ENCODE results near the gene GGTLC1.
"Not testable (repeated sequence)": the region's sequence is repeated elsewhere in the genome, so short reads cannot be mapped to it uniquely, and the experiment has no call there.

GGTLC1 gene

DNA sequence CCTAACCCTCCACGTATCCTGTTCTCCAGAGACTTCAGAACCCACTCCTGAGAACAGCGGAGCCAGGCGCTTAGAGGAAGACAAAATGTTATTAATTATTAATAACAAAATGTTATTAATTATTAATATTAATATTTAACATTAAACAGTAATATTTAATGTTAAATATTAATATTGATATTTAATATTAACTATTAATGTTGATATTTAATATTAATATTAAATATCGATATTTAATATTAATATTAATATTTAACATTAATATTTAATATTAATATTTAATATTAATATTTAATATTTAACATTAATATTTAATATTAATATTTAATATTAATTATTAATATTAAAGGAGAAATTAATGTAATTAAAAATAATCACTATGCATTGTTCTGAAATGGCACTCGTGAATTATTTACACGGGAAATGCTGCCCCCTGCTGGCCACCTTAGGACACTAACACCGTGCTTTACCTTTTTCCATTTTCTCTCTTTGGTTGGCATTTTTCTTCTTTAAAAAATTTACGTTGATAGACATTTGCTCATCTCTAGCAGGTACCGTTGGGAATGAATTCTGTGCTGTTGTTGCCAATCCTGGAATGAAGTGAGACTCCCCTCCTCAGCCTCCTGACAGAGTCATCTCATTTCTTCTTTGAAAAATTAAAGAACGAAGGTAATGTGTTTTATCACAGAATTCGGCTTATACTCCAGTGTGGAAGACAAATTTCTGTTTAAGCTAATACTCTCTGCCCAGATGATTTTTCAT lies 7.5 kb upstream of the GGTLC1 start:
- H3K4me3 ChIP-seq (ENCODE audit: low read depth, low read length): no peak overlapping the region
- TF ChIP-seq, protein P1, sequence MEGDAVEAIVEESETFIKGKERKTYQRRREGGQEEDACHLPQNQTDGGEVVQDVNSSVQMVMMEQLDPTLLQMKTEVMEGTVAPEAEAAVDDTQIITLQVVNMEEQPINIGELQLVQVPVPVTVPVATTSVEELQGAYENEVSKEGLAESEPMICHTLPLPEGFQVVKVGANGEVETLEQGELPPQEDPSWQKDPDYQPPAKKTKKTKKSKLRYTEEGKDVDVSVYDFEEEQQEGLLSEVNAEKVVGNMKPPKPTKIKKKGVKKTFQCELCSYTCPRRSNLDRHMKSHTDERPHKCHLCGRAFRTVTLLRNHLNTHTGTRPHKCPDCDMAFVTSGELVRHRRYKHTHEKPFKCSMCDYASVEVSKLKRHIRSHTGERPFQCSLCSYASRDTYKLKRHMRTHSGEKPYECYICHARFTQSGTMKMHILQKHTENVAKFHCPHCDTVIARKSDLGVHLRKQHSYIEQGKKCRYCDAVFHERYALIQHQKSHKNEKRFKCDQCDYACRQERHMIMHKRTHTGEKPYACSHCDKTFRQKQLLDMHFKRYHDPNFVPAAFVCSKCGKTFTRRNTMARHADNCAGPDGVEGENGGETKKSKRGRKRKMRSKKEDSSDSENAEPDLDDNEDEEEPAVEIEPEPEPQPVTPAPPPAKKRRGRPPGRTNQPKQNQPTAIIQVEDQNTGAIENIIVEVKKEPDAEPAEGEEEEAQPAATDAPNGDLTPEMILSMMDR (IDR thresholded peaks at IDR 0.05; ENCODE audit: insufficient read depth, low read depth, low read length, missing control alignments): peak; percentile 45
- DNase-seq (ENCODE audit: low read depth): peak; percentile 54

DNA sequence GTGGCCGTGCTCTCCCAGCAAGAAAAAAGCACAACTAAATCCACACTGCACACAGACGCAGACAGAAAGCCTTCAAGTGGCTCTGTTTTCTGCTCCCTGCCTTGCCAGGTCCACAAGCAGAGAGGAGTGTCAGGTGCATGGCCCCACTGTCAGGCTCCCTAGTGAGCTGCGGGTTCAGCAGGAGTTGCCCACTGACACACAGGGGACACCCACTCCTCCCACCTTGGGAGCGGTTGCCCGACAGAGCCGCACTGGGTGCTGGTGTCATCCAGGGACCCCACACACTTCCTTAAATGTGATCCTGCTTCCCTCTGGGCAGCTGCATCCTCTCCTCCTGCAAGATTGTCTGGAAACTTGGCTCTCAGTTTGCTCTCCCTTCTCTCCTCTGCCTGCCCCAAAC lies 6.7 kb upstream of the GGTLC1 start:
- H3K4me3 ChIP-seq (ENCODE audit: low read depth, low read length); DNase-seq (ENCODE audit: low read depth): not testable (repeated sequence)

DNA sequence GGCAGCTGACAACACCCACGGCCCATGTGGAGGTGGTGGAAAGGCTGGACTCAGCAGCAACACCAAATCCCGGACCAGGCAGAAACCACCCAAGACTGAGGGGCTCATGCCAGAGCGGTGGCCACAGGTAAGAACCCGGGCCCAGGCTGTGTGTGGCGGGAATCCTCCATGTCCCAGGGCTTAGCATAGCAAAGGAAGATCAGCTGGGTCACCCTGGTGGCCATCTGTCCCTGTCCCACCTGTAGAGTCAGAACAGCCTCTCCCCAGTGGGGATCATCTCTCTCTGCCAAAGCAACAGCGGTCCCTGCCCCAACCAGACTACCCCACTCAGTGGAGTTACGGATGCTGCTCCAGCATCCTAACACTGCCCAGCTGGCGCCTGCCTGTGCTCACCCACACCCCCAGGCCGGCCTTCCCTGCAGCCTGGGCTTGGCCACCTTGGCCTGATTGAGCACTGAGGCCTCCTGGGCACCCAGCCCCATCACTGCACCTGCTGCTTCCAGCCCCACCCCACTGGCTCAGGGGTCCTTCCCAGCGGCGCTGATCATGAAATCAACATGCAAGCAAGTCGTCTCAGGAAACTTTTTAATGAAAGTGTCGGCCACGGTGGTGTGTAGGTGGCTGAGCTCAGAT lies 5.5 kb upstream of the GGTLC1 start:
- not testable (repeated sequence) for H3K4me3 ChIP-seq (ENCODE audit: low read depth, low read length); DNase-seq (ENCODE audit: low read depth)

DNA sequence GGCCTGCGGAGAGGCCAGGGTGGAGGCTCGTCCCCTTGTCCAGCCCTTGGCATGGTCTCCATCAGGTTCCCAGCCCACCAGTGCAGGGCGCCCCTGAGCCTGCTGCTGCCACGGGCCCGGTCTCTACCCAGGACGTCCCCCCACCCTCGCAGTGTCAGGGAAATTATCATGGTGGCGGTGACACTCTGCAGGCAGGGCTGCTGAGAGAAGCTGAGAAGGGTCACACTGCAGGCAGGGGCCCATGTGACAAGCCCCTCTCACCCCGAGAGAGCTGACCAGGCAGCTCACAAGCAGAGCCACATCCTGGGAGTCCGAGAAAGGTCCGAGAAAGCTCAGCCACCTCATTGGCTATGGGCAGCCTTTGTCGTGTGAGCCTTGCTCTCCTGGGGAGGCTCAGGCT lies 4.9 kb upstream of the GGTLC1 start:
- not testable (repeated sequence) for DNase-seq (ENCODE audit: low read depth); H3K4me3 ChIP-seq (ENCODE audit: low read depth, low read length)

DNA sequence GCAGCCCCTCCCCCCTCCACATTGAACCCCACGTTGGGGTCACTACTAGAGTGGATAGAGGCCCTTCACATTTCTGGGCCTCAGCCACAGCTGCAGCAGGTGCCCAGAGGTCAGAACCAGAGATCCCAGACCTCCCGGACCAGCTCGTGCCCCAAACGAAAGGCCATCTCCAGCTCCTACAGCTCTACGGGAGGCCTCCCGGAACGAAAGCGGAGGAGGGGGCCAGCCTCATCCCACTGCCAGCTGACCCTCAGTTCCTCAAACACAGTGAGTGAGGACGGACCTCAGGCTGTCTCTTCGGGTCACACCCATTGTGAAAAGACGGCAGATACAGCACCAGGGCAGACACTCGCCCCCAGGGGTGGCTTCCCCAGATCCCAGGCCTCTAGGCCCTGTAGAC lies 1.7 kb upstream of the GGTLC1 start:
- not testable (repeated sequence) for H3K4me3 ChIP-seq (ENCODE audit: low read depth, low read length); DNase-seq (ENCODE audit: low read depth)

DNA sequence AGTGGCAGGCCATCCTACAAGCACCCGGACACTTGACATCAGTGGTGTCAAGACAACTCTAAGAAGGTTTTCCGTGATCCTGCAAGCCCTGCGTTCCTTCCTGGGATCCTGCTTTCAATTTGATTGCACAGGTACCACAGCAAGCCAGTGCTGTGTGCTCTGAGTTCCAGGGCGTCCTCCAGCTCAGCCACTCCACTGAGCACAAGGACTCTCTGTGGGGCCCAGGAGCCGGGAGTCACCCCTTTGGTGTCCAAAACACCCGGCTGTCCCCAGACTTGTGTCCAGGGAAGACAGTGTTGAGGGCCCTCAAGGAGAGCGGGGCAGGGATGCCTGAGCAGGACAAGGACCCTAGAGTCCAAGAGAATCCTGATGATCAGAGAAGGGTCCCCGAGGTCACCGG lies 387 bp upstream of the GGTLC1 start:
- not testable (repeated sequence) for DNase-seq (ENCODE audit: low read depth); H3K4me3 ChIP-seq (ENCODE audit: low read depth, low read length)

DNA sequence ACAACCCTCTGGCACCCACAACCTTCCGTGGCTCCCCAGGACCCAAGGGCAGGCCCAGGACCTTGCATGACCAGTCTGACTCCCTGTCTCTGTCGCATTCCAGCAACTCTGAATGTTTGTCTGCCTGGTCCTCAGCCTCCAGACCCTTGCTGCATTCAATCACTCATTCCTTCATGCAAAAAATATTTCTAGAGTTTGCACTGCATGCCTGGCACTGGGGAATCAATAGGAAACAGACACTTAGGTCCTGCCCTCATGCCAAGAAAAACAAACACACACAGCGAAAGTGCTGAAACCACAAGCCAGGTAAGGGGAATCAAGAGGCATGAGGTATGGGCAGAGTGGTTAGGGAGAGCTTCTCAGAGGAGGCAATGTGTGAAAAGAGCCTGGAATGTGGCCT lies 1.9 kb downstream of the GGTLC1 start:
- DNase-seq (ENCODE audit: low read depth); H3K4me3 ChIP-seq (ENCODE audit: low read depth, low read length): not testable (repeated sequence)

DNA sequence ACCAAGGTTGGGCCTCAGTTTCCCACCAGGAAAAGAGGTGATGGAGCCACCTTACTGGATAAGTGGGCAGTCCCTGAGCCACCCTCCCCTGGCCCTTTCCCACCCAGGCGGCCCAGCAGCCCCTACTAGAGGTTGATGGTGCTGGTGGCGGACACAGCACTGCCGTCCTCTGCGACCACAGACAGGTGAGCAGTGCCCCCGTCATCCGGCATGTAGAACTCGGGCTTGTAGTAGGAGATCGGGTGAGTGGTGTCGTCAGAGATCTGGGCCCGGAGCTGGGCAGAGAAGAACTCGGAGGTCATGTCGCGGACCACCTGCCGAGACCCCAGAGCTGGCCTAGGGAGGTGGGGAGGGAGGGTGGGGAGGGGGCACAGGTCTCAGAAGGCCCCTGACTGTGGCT lies 2.3 kb downstream of the GGTLC1 start:
- not testable (repeated sequence) for H3K4me3 ChIP-seq (ENCODE audit: low read depth, low read length); DNase-seq (ENCODE audit: low read depth)

DNA sequence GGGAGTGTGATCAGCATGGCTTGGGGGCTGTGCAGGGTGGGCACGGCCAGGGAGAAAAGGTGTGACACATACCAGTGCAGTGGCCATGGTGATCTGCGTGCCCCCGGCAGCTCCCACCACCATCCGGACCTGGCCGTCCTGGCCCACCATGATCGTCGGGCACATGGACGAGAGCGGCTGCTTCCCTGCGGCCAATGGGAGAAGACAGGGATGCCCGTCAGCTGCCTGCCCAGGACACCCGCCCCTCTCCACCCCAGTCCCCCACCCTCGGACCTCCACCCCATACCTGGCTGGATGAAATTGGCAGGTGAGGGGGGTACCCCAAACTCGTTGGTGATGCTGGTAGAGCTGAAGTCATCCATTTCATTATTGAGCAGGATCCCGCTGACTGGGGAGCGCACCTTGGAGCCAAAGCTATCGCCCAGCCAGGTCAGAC lies 2.8 kb downstream of the GGTLC1 start:
- DNase-seq (ENCODE audit: low read depth); H3K4me3 ChIP-seq (ENCODE audit: low read depth, low read length): not testable (repeated sequence)

DNA sequence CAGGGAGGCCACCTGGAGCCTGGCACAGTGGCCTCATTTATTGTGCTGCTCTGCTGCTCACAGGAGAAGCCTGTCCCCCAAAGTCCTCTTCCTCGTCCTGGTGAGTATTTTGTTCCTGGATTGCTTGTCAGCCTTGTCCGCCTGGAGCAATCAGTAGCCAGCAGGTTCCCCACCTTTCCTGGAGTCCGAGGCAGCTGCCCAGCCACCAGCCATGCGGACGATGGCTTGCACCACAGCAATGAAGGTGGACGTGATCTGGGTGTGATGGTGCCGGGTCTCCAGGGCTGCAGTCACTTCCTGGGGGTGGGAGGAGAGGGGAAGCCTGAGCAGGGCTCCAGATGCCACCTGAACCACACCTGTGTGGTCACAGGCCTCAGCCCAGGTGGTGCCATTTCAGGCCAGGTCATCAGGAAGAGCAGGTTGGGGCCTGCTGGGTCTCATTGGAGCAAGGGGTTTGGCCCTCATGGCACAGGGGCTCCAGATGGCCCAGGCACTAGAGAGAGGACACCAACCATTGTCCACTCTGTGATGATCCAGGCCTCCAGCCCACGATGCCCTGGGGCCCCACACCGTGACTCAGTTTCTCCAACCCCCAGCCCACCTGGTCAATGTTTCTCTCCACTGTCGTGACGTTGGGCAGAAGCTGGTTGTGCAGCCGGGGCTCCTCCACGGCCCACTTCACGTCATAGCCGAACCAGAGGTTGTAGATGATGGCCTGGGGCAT lies 3.4 kb downstream of the GGTLC1 start:
- DNase-seq (ENCODE audit: low read depth); H3K4me3 ChIP-seq (ENCODE audit: low read depth, low read length): not testable (repeated sequence)

DNA sequence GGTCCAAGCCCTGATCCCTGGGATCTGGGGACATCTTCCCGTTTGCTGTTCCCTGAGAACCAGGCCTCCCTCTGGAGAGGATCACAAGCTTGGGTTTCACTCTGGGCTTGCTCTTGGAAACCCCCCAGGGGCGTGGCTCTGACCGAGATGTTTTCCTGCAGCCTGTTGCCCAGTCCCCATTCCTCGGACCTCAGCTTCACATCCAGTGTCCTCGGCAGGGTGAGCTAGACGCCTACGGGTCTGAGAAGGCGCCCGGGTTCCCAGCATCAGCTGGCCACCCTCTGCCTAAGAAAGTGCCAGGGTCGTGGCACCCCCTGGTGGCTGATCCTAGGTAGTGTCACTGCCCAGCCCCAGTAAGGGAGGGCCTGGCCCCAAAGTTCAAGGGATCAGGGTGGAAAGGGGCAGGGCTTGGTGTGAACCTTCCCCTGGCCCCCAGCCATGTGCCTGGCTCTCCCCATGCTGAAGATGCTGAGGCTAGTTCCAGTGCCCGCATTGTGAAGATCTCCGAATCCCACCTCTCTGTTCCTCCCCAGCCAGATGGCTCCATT lies 4.0 kb downstream of the GGTLC1 start:
- not testable (repeated sequence) for DNase-seq (ENCODE audit: low read depth); H3K4me3 ChIP-seq (ENCODE audit: low read depth, low read length)

DNA sequence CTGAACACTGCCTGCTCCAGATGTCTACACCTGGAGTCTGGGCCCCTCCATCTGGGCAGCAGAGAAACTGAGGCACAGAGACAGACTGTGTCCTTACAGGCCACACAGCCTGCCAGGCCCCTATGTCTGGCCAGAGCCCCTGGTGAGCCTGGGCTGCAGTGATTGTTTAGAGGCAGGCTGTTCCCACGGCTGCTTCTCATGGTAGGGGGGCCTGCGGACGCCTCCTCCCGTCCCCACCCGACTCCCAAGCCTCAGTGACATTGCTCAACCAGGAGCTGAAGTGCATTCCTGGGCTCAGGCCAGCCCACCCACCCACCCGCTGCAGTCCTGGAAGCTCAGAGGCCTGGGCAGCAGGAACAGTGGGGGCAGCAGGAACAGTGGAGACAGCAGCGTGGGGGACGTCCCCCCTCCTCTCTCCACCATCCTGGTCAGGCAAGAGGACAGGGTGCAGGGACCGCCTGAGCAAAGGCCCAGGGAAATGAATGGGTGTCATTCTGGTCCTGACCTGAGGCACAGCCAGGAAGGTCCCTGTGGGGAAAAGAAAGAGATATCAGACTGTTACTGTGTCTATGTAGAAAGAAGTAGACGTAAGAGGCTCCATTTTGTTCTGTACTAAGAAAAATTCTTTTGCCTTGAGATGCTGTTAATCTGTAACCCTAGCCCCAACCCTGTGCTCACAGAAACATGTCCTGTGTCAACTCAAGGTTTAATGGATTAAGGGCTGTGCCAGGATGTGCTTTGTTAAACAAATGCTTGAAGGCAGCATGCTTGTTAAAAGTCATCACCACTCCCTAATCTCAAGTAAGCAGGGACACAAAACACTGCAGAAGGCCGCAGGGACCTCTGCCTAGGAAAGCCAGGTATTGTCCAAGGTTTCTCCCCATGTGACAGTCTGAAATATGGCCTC lies 6.2 kb downstream of the GGTLC1 start:
- H3K4me3 ChIP-seq (ENCODE audit: low read depth, low read length); DNase-seq (ENCODE audit: low read depth): not testable (repeated sequence)

DNA sequence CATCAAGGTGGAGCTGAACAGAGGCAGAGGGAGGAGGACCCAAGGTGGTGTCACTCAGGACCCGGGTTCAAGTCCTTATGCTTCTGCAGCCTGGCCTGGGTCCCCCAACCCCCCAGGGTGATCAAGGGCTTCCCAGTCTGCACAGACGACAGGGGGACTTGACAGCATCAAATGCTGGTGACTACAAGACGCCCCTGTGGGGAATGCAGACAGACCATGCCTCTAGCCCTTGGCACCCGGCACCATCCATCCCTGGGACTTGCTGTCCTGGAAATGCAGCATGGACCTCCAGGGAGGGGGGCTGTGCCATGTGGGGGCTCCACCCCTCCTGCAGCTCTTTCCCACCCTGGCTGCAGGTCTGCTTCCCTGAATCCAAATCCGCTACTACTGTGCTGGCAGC lies 7.1 kb downstream of the GGTLC1 start:
- H3K4me3 ChIP-seq (ENCODE audit: low read depth, low read length); DNase-seq (ENCODE audit: low read depth): not testable (repeated sequence)

DNA sequence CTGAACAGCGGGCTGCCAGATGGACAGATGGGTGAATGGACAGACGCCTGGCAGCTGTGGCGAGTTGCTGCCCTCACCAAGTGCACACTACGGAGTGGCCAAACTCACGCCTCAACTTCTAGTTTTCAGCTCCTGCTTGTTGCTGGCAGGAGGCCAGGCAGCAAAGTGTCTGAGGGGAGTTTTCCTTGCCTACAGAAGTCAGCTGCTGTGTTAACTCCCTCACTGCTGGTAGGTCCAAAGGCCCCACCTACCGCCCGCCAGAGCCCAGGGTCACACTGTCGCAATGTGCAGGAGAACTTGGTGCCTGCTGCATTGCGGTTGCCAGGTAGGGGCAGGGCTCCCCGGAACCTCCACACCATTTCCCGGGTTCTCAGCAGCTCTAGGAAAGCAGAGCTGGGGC lies 7.6 kb downstream of the GGTLC1 start:
- not testable (repeated sequence) for H3K4me3 ChIP-seq (ENCODE audit: low read depth, low read length); DNase-seq (ENCODE audit: low read depth)

DNA sequence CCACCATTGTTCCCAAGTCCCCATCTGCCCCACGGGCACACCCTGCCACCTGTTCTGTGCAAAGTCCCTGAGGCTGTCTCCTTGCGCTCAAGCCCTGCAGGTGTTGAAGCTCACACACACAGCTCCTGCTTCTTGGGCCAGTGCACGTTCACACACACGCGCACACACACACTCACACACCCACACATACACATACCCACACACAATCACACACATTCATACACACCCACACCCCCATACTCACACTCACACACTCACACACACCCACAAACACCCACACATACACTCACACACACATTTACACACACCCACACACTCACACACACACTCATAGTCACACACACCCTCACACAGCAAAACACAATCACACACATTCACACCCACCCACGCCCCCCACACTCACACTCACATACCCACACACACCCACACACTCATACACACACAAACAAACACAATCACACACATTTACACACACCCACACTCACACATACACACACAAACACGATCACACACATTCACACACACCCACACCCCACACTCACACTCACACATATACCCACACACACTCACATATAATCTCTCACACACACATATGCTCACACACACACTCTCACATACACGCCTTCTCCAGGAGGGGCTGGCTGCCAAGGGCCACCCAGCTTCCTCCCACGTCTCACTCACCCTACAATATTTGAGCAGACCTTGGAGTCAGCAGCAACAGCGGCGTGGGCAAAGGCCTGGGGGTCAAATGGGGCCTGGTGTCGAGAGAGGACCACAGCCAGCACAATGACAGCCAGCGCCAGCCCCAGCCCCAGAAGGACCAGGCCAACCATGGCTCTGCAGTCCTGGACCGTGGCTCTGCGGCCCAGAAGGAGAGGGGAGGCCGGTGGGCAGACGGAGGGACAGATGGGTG lies 8.4 kb downstream of the GGTLC1 start:
- not testable (repeated sequence) for H3K4me3 ChIP-seq (ENCODE audit: low read depth, low read length)

DNA sequence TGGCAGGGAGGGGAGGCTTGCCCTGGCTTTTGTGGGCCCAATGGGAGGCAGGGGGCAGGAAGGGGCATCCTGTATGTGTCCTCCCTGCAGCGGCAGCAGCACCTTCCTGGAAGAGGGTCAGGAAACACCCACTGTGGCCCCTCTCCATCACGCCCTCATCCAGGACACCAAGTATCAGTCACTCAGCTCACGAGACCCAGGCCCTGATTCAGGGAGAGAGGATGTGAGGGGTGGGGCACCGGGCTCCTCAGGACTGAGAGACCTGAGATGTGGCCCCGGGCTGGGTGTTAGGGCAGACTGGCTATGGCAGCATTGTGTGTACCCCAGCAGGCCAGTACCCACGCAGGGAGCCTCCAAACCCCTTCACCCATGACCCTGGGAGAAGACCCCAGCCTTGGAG lies 9.2 kb downstream of the GGTLC1 start:
- not testable (repeated sequence) for H3K4me3 ChIP-seq (ENCODE audit: low read depth, low read length); DNase-seq (ENCODE audit: low read depth)

More for the DNA sequence above, 8.4 kb downstream of the GGTLC1 start:
- not testable (repeated sequence) for DNase-seq (ENCODE audit: low read depth)
